CD4-positive, alpha-beta T cell (primary cell): Measurements from ENCODE around the gene LPAR1. TPM values are rescaled to one million over a fixed set of nuclear protein-coding genes. Genes with fewer than 3 reads are reported as not detected.

Experiments used
- ATAC-seq: fragments of 200-7000 bp; cut with Tn5 transposase; one replicate; pipeline ENCODE4 v1.10.0; 2022; ENCODE audit warnings: mild to moderate bottlenecking; ENCODE audit not compliant: poor library complexity
- CTCF ChIA-PET: fragments of 350-600 bp; sonication (Branson Sonifier 250); formaldehyde crosslinking; loops from one replicate; lab custom pipeline; 2021; ENCODE audit warnings: antibody characterized with exemption, inconsistent platforms; lab: Charles Lee
- POLR2A ChIA-PET: fragments of 350-600 bp; sonication (Branson Sonifier 250); formaldehyde crosslinking; loops from one replicate; lab custom pipeline; 2021; ENCODE audit warnings: antibody characterized with exemption, inconsistent platforms; lab: Charles Lee
- DNase-seq, 14 experiments: peaks; one replicate each; pipeline ENCODE4 v3.0.0-alpha.2; 2013 to 2020; ENCODE audit warnings: mixed read lengths in 2 of 14
- H3K27ac ChIP-seq, 2 donors: one replicate each; pipeline versions ENCODE4 v1.5.1 to v1.7.0; 2013; ENCODE audit warnings: low read length in 2 of 2, low read depth in 1 of 2, mild to moderate bottlenecking in 1 of 2
- H3K27me3 ChIP-seq, 2 experiments: 1 replicate in 1 of 2; 2 replicates in 1 of 2; pipeline versions ENCODE4 v1.6.1 to v1.7.0; 2013; ENCODE audit warnings: low read length in 2 of 2, control low read depth in 1 of 2, mild to moderate bottlenecking in 1 of 2, moderate library complexity in 1 of 2; ENCODE audit not compliant: insufficient read depth in 2 of 2, control insufficient read depth in 1 of 2
- H3K36me3 ChIP-seq: one replicate; pipeline ENCODE4 v1.6.1; 2013; ENCODE audit warnings: low read length, control low read depth; ENCODE audit not compliant: insufficient read depth
- H3K4me1 ChIP-seq: one replicate; pipeline ENCODE4 v1.6.1; 2013; ENCODE audit warnings: low read length, control low read depth; ENCODE audit not compliant: insufficient read depth
- H3K4me3 ChIP-seq: one replicate; pipeline ENCODE4 v1.5.1; 2013; ENCODE audit warnings: mild to moderate bottlenecking, low read length, moderate library complexity
- H3K9me3 ChIP-seq, 2 experiments: 1 replicate in 1 of 2; 2 replicates in 1 of 2; pipeline versions ENCODE4 v1.6.1 to v1.7.0; 2013; ENCODE audit warnings: low read length in 2 of 2, mild to moderate bottlenecking in 2 of 2, control low read depth in 1 of 2, moderate library complexity in 1 of 2; ENCODE audit not compliant: control insufficient read depth in 1 of 2, insufficient read depth in 1 of 2
- H3K27ac Mint-ChIP-seq: one replicate; pipeline ENCODE4 v1.8.0; 2020; ENCODE audit warnings: mixed read lengths
- H3K27me3 Mint-ChIP-seq: one replicate; pipeline ENCODE4 v1.8.0; 2021; ENCODE audit warnings: mixed read lengths
- H3K36me3 Mint-ChIP-seq: one replicate; pipeline ENCODE4 v1.8.0; 2021; ENCODE audit warnings: low read depth, mixed read lengths
- H3K4me1 Mint-ChIP-seq: one replicate; pipeline ENCODE4 v1.8.0; 2021; ENCODE audit warnings: low read depth, mixed read lengths
- H3K4me3 Mint-ChIP-seq: one replicate; pipeline ENCODE4 v1.8.0; 2020; ENCODE audit warnings: mild to moderate bottlenecking, mixed read lengths
- H3K9me3 Mint-ChIP-seq: one replicate; pipeline ENCODE4 v1.8.0; 2020; ENCODE audit warnings: mixed read lengths
- CTCF ChIP-seq: fragments of 200-600 bp; IDR thresholded peaks from one replicate; pipeline ENCODE4 v1.8.0; 2022; ENCODE audit warnings: antibody characterized with exemption, mild to moderate bottlenecking
- intact Hi-C, 2 experiments: fragments of 100-400 bp; cut with DNase I in 1 of 2; cut with micrococcal nuclease in 1 of 2; formaldehyde crosslinking; loops; one replicate each; pipeline versions ENCODE4 v1.15.1 to v1.9.0; 2023 to 2025; cut with DNase I, micrococcal nuclease
- total RNA-seq, 174 experiments: library from RNA in 2 of 174; stranded (reverse) in 2 of 174; gene quantifications; one replicate each; pipeline ENCODE4 v1.2.3 and lab custom pipeline; 2021 to 2026

Gene LPAR1
- total RNA-seq, 2 experiments from 2014 or later: not detected

GRCh38 chr9:110886832-110887231, 151.4 kb downstream of the LPAR1 start:
- intact Hi-C loops: no loop called here
- H3K36me3 ChIP-seq: no peaks in the 10 kb centered on the region
- no peak for DNase-seq
- no peak for TF ChIP-seq CTCF
- H3K4me1 ChIP-seq: no peaks in the 10 kb centered on the region
- no peaks in the 10 kb centered on the region for H3K36me3 Mint-ChIP-seq
- H3K4me3 ChIP-seq: no peak overlapping the region
- no peak overlapping the region for H3K27ac Mint-ChIP-seq
- POLR2A ChIA-PET: no interaction called here
- ATAC-seq: no peak
- no peak overlapping the region for H3K4me3 Mint-ChIP-seq
- H3K4me1 Mint-ChIP-seq: no peaks in the 10 kb centered on the region
- CTCF ChIA-PET: interaction anchor here (1.4 kb wide), 1 partner anchor 13 kb away, joined by 4 read pairs; no protein-coding TSS in a partner anchor
- H3K27ac ChIP-seq: no peak overlapping the region
- H3K27me3 Mint-ChIP-seq: no peaks in the 10 kb centered on the region
- no peaks in the 10 kb centered on the region for H3K9me3 ChIP-seq
- H3K9me3 Mint-ChIP-seq: no peaks in the 10 kb centered on the region
- no peaks in the 10 kb centered on the region for H3K27me3 ChIP-seq

- no peak overlapping the region for H3K27ac Mint-ChIP-seq
- no peaks in the 10 kb centered on the region for H3K36me3 ChIP-seq
- no peak for TF ChIP-seq CTCF
- H3K4me1 ChIP-seq: no peaks in the 10 kb centered on the region
- ATAC-seq: no peak
- ChIA-PET POLR2A (no interaction called here), CTCF (no interaction called here)
- H3K4me3 ChIP-seq: no peak overlapping the region
- H3K4me3 Mint-ChIP-seq: no peak overlapping the region
- no peak overlapping the region for H3K27ac ChIP-seq
- H3K9me3 Mint-ChIP-seq: no peaks in the 10 kb centered on the region
- no peaks in the 10 kb centered on the region for H3K27me3 ChIP-seq
- peaks cover 4% of the 10 kb centered on the region for H3K27me3 Mint-ChIP-seq
- DNase-seq: no peak
- peaks cover 0 to 3% of the 10 kb centered on the region in 2 experiments for H3K9me3 ChIP-seq
- H3K36me3 Mint-ChIP-seq: no peaks in the 10 kb centered on the region
- intact Hi-C loops: no loop called here
- no peaks in the 10 kb centered on the region for H3K4me1 Mint-ChIP-seq
Measured at GRCh38 chr9:110880189-110880588, 158.1 kb downstream of the LPAR1 start.

- no peaks in the 10 kb centered on the region for H3K27me3 ChIP-seq
- Mint-ChIP-seq H3K27me3 (peaks cover 12% of the 10 kb centered on the region), H3K4me3 (no peak overlapping the region), H3K36me3 (no peaks in the 10 kb centered on the region), H3K4me1 (no peaks in the 10 kb centered on the region), H3K27ac (no peak overlapping the region), H3K9me3 (no peaks in the 10 kb centered on the region)
- ChIA-PET CTCF (no interaction called here), POLR2A (no interaction called here)
- H3K4me3 ChIP-seq: no peak overlapping the region
- no peak for ATAC-seq
- no peaks in the 10 kb centered on the region for H3K4me1 ChIP-seq
- H3K36me3 ChIP-seq: no peaks in the 10 kb centered on the region
- H3K27ac ChIP-seq: no peak overlapping the region
- no peak for DNase-seq
- intact Hi-C loops: no loop called here
- peaks cover 0 to 3% of the 10 kb centered on the region in 2 experiments for H3K9me3 ChIP-seq
- no peak for TF ChIP-seq CTCF
Measured at GRCh38 chr9:110877374-110877773, 160.9 kb downstream of the LPAR1 start.
